HepG2 (cell line): ENCODE measurements around the gene ZCCHC24. TPM values are rescaled to one million over a fixed set of nuclear protein-coding genes. Genes with fewer than 3 reads are reported as not detected.

ENCODE experiments used
- EEA1 ChIP-seq: sonication (generic); formaldehyde crosslinking; IDR thresholded peaks from 2 replicates; pipeline ENCODE4 v1.5.1; 2020; ENCODE audit warnings: mild to moderate bottlenecking, missing genetic modification reagents, borderline replicate concordance
- FUBP1 ChIP-seq: sonication (generic); formaldehyde crosslinking; IDR thresholded peaks from 2 replicates; pipeline ENCODE4 v1.5.1; 2020; ENCODE audit warnings: missing genetic modification reagents, mild to moderate bottlenecking, borderline replicate concordance
- GABPB1 ChIP-seq: IDR thresholded peaks from 2 replicates; pipeline ENCODE4 v1.6.1; 2016; ENCODE audit warnings: mild to moderate bottlenecking, missing genetic modification reagents, moderate library complexity, missing compliant biosample characterization
- HMG20B ChIP-seq: conservative IDR thresholded peaks from 2 replicates; pipeline ENCODE4 v1.6.1; 2016; ENCODE audit warnings: missing genetic modification reagents, missing compliant biosample characterization
- HMGXB4 ChIP-seq, 2 experiments: sonication (generic) in 1 of 2; formaldehyde crosslinking in 1 of 2; IDR thresholded peaks; 2 replicates each; pipeline versions ENCODE4 v1.4.0 to v1.6.1; 2018 to 2020; ENCODE audit warnings: missing genetic modification reagents in 2 of 2, borderline replicate concordance in 1 of 2, low read depth in 1 of 2, mild to moderate bottlenecking in 1 of 2, missing biosample characterization in 1 of 2
- HOMEZ ChIP-seq: IDR thresholded peaks from 2 replicates; pipeline ENCODE4 v1.6.1; 2016; ENCODE audit warnings: low read depth
- KLF6 ChIP-seq: IDR thresholded peaks from 2 replicates; pipeline ENCODE4 v1.8.0; 2016; ENCODE audit warnings: missing biosample characterization, missing genetic modification reagents
- NR1H2 ChIP-seq: sonication (generic); formaldehyde crosslinking; IDR thresholded peaks from 2 replicates; pipeline ENCODE4 v1.8.1; 2022; ENCODE audit warnings: low read depth, missing genetic modification reagents, borderline replicate concordance
- REST ChIP-seq, 2 experiments: IDR thresholded peaks; 2 replicates each; pipeline ENCODE4 v1.6.1; 2011 to 2012; ENCODE audit warnings: low read length in 2 of 2, borderline replicate concordance in 1 of 2, low read depth in 1 of 2, mild to moderate bottlenecking in 1 of 2, moderate library complexity in 1 of 2
- SALL2 ChIP-seq: sonication (generic); formaldehyde crosslinking; IDR thresholded peaks from 2 replicates; pipeline ENCODE4 v1.8.1; 2023; ENCODE audit warnings: mild to moderate bottlenecking, missing genetic modification reagents, inconsistent platforms
- ZMYM2 ChIP-seq: sonication (generic); formaldehyde crosslinking; IDR thresholded peaks from 2 replicates; pipeline ENCODE4 v1.8.0; 2022; ENCODE audit warnings: mild to moderate bottlenecking, missing genetic modification reagents
- ZNF205 ChIP-seq: IDR thresholded peaks from 2 replicates; pipeline ENCODE4 v1.6.1; 2018; ENCODE audit warnings: missing biosample characterization, missing genetic modification reagents
- polyA plus RNA-seq, 8 experiments: library from polyadenylated mRNA; depleted of rRNA in 3 of 8; stranded (reverse) in 7 of 8; unstranded in 1 of 8; fragments of >200 nt; fragmentation: Illumina TruSeq in 4 of 8; extraction: Trizol in 4 of 8; gene quantifications; 2 replicates each; pipeline versions ENCODE4 v1.2.1 to v1.2.3, GENCODE V29; 2011 to 2016; ENCODE audit warnings: low read depth in 4 of 8, missing spikeins in 1 of 8, mixed read lengths in 1 of 8; ENCODE audit not compliant: insufficient read depth in 1 of 8
- total RNA-seq, 5 experiments: library from RNA; depleted of rRNA; stranded (reverse); fragments of >200 nt; fragmentation: Illumina TruSeq; extraction: Trizol; gene quantifications; 2 replicates each; pipeline ENCODE4 v1.2.3, GENCODE V29; 2016; ENCODE audit warnings: low read depth in 1 of 5
- TF ChIP-seq, protein P1 (sequence below): sonication (generic); formaldehyde crosslinking; IDR thresholded peaks from 2 replicates; pipeline ENCODE4 v1.4.0; 2020; ENCODE audit warnings: missing genetic modification reagents
- TF ChIP-seq, protein P2 (sequence below): sonication (generic); formaldehyde crosslinking; IDR thresholded peaks from 2 replicates; pipeline ENCODE4 v1.4.0; 2020; ENCODE audit warnings: missing genetic modification reagents

Gene ZCCHC24
- total and polyA plus RNA-seq, 2 of the 13 experiments (the other 11 are each of a cell fraction or from before 2014, with no cell fraction given), result 3.1 to 7.9 TPM

- TF ChIP-seq FUBP1 (CRISPR knock-in tag), result no peak
- no peak for TF ChIP-seq REST (IDR thresholded peaks at IDR 0.05; ENCODE audit: borderline replicate concordance in 1 of 2, low read depth in 1 of 2, low read length in 2 of 2)
- 0 out of 2 replicates have a peak, but pooled peaks have one; percentile 3 for TF ChIP-seq GABPB1
- no peak for TF ChIP-seq EEA1 (CRISPR knock-in tag)
- TF ChIP-seq, protein P1, sequence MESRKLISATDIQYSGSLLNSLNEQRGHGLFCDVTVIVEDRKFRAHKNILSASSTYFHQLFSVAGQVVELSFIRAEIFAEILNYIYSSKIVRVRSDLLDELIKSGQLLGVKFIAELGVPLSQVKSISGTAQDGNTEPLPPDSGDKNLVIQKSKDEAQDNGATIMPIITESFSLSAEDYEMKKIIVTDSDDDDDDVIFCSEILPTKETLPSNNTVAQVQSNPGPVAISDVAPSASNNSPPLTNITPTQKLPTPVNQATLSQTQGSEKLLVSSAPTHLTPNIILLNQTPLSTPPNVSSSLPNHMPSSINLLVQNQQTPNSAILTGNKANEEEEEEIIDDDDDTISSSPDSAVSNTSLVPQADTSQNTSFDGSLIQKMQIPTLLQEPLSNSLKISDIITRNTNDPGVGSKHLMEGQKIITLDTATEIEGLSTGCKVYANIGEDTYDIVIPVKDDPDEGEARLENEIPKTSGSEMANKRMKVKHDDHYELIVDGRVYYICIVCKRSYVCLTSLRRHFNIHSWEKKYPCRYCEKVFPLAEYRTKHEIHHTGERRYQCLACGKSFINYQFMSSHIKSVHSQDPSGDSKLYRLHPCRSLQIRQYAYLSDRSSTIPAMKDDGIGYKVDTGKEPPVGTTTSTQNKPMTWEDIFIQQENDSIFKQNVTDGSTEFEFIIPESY, result no peak
- no peak for TF ChIP-seq ZMYM2 (CRISPR knock-in tag)
- TF ChIP-seq, protein P2, sequence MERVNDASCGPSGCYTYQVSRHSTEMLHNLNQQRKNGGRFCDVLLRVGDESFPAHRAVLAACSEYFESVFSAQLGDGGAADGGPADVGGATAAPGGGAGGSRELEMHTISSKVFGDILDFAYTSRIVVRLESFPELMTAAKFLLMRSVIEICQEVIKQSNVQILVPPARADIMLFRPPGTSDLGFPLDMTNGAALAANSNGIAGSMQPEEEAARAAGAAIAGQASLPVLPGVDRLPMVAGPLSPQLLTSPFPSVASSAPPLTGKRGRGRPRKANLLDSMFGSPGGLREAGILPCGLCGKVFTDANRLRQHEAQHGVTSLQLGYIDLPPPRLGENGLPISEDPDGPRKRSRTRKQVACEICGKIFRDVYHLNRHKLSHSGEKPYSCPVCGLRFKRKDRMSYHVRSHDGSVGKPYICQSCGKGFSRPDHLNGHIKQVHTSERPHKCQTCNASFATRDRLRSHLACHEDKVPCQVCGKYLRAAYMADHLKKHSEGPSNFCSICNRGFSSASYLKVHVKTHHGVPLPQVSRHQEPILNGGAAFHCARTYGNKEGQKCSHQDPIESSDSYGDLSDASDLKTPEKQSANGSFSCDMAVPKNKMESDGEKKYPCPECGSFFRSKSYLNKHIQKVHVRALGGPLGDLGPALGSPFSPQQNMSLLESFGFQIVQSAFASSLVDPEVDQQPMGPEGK, result peak; percentile 84
- no peak for TF ChIP-seq ZNF205
- TF ChIP-seq NR1H2 (CRISPR knock-in tag), result no peak
- 0 out of 2 replicates have a peak, but pooled peaks have one; percentile 16 for TF ChIP-seq HOMEZ (CRISPR knock-in tag)
- TF ChIP-seq HMGXB4 (CRISPR knock-in tag; IDR thresholded peaks at IDR 0.05; ENCODE audit: borderline replicate concordance in 1 of 2, low read depth in 1 of 2), result no peak
- no peak for TF ChIP-seq KLF6
- TF ChIP-seq SALL2 (CRISPR knock-in tag), result 0 out of 2 replicates have a peak, but pooled peaks have one; percentile 30
- TF ChIP-seq HMG20B (CRISPR knock-in tag), result no peak
These were observed at the start of gene ZCCHC24 (continued) for GRCh38 chr10:79445161-79445976.
